GM20431 (cell line): ENCODE results near the gene ZFP82.

Source experiments
- in situ Hi-C: fragments of 300-500 bp; cut with MseI, MboI; formaldehyde crosslinking; loops from one replicate; pipeline ENCODE4 v1.15.0; 2020; ENCODE audit warnings: low sequenced_read_pairs; ENCODE audit not compliant: unreplicated experiment

Gene ZFP82

GRCh38 chr19:36418287-36419001 is at the start of gene ZFP82:
Gene ZFP82, minus strand, starts transcription at chr19:36418644. Its CDS starts 8,855 bp downstream, at chr19:36409789.
- in situ Hi-C loops, result no loop called here

- in situ Hi-C loops, result no loop called here
Measured at GRCh38 chr19:36460046-36460445, 41.6 kb upstream of the ZFP82 start.

- in situ Hi-C loops, result no loop called here
Measured at GRCh38 chr19:36456831-36457230, 38.4 kb upstream of the ZFP82 start.

GRCh38 chr19:36449059-36449670 is 30.7 kb upstream of the ZFP82 start:
- in situ Hi-C loops, result no loop called here

GRCh38 chr19:36441339-36441738 is 22.9 kb upstream of the ZFP82 start:
- in situ Hi-C loops, result no loop called here

GRCh38 chr19:36436531-36436930 is 18.1 kb upstream of the ZFP82 start:
- in situ Hi-C loops, result no loop called here

- in situ Hi-C loops, result no loop called here
Measured at GRCh38 chr19:36423925-36424324, 5.5 kb upstream of the ZFP82 start.

- in situ Hi-C loops, result no loop called here
Measured at GRCh38 chr19:36421749-36422481, 3.5 kb upstream of the ZFP82 start.

GRCh38 chr19:36420961-36421748 is 2.7 kb upstream of the ZFP82 start:
- in situ Hi-C loops, result no loop called here

GRCh38 chr19:36417752-36418286 is 625 bp downstream of the ZFP82 start:
- in situ Hi-C loops, result no loop called here

- in situ Hi-C loops, result no loop called here
Measured at GRCh38 chr19:36409841-36410240, 8.6 kb downstream of the ZFP82 start.

GRCh38 chr19:36408101-36408500 is 10.3 kb downstream of the ZFP82 start:
- in situ Hi-C loops, result no loop called here

- in situ Hi-C loops, result no loop called here
Measured at GRCh38 chr19:36404498-36404897, 13.9 kb downstream of the ZFP82 start.

- in situ Hi-C loops, result no loop called here
Measured at GRCh38 chr19:36401475-36401874, 17.0 kb downstream of the ZFP82 start.

- in situ Hi-C loops, result no loop called here
Measured at GRCh38 chr19:36398571-36398970, 19.9 kb downstream of the ZFP82 start.

GRCh38 chr19:36392916-36393673 is 25.3 kb downstream of the ZFP82 start:
- in situ Hi-C loops, result no loop called here

GRCh38 chr19:36379510-36379819 is 39.0 kb downstream of the ZFP82 start:
- in situ Hi-C loops, result no loop called here

GRCh38 chr19:36378625-36379509 is 39.6 kb downstream of the ZFP82 start, which contains the start of gene ZFP14:
Gene ZFP14, minus strand, starts transcription at chr19:36379201. Its CDS starts 11,309 bp downstream, at chr19:36367892.
- in situ Hi-C loops, result no loop called here
